Common myeloid progenitor, CD34-positive (primary cell): ENCODE results near the gene BHLHE40.

ENCODE experiments used
- CTCF ChIA-PET: fragments of 350-600 bp; sonication (Branson Sonifier 250); formaldehyde crosslinking; loops from one replicate; lab custom pipeline; 2021; ENCODE audit warnings: antibody characterized with exemption; lab: Charles Lee
- POLR2A ChIA-PET: fragments of 350-600 bp; sonication (Branson Sonifier 250); formaldehyde crosslinking; loops from one replicate; lab custom pipeline; 2021; ENCODE audit warnings: antibody characterized with exemption; lab: Charles Lee
- DNase-seq, 3 donors: peaks; one replicate each; pipeline versions ENCODE4 v3.0.0 to v3.0.0-alpha.2; 2013
- H3K27ac ChIP-seq, 2 experiments: 1 replicate in 1 of 2; 2 replicates in 1 of 2; pipeline ENCODE4 v1.7.0; 2013; ENCODE audit warnings: inconsistent platforms in 2 of 2, low read length in 2 of 2, mild to moderate bottlenecking in 2 of 2, low read depth in 1 of 2, moderate library complexity in 1 of 2; ENCODE audit not compliant: severe bottlenecking in 2 of 2, insufficient read depth in 1 of 2, poor library complexity in 1 of 2
- H3K27me3 ChIP-seq, 5 experiments: replicated peaks in 2 of 5; 1 replicate in 3 of 5; 2 replicates in 2 of 5; pipeline versions ENCODE4 v1.6.1 to v1.7.0; 2013; ENCODE audit warnings: low read length in 4 of 5, mild to moderate bottlenecking in 2 of 5, moderate library complexity in 2 of 5, inconsistent platforms in 1 of 5; ENCODE audit not compliant: insufficient read depth in 5 of 5, control insufficient read depth in 4 of 5
- H3K36me3 ChIP-seq, 4 experiments: 1 replicate in 2 of 4; 2 replicates in 2 of 4; pipeline versions ENCODE4 v1.6.1 to v1.7.0; 2013; ENCODE audit warnings: low read length in 3 of 4, control low read depth in 1 of 4, mild to moderate bottlenecking in 1 of 4; ENCODE audit not compliant: control insufficient read depth in 4 of 4, insufficient read depth in 4 of 4
- H3K4me1 ChIP-seq, 4 experiments: 1 replicate in 3 of 4; 2 replicates in 1 of 4; pipeline versions ENCODE4 v1.6.1 to v1.7.1; 2013; ENCODE audit warnings: low read length in 3 of 4, mild to moderate bottlenecking in 3 of 4, control low read depth in 1 of 4, inconsistent platforms in 1 of 4, moderate library complexity in 1 of 4; ENCODE audit not compliant: control insufficient read depth in 4 of 4, insufficient read depth in 4 of 4; ENCODE audit errors: control extremely low read depth in 1 of 4
- H3K4me3 ChIP-seq, 7 experiments: 1 replicate in 4 of 7; 2 replicates in 3 of 7; pipeline versions ENCODE4 v1.5.1 to v1.7.0; 2013; ENCODE audit warnings: mild to moderate bottlenecking in 7 of 7, low read length in 6 of 7, moderate library complexity in 6 of 7, inconsistent platforms in 2 of 7, low read depth in 2 of 7, control low read depth in 1 of 7; ENCODE audit not compliant: insufficient read depth in 4 of 7, control insufficient read depth in 1 of 7; ENCODE audit errors: extremely low read depth in 1 of 7
- H3K9me3 ChIP-seq, 5 experiments: 1 replicate in 4 of 5; 2 replicates in 1 of 5; pipeline versions ENCODE4 v1.6.1 to v1.7.1; 2013; ENCODE audit warnings: low read length in 4 of 5, mild to moderate bottlenecking in 2 of 5, inconsistent platforms in 1 of 5, low read depth in 1 of 5, moderate library complexity in 1 of 5; ENCODE audit not compliant: control insufficient read depth in 4 of 5, insufficient read depth in 2 of 5; ENCODE audit errors: control extremely low read depth in 1 of 5
- WGBS: methylation state at CpG from one replicate; pipeline ENCODE4 v1.1.5; 2013; ENCODE audit not compliant: insufficient coverage; 5-methylcytosine and 5-hydroxymethylcytosine counted together

BHLHE40 gene

GRCh38 chr3:4997946-4998345, 18.7 kb downstream of the BHLHE40 start:
- DNase-seq: no peak
- H3K36me3 ChIP-seq: no peaks in the 10 kb centered on the region
- POLR2A ChIA-PET: no interaction called here
- no peak overlapping the region for H3K4me3 ChIP-seq
- H3K27ac ChIP-seq: no peak overlapping the region
- H3K4me1 ChIP-seq: peaks cover 8 to 50% (median 24%) of the 10 kb centered on the region in 4 experiments
- WGBS: 100% methylated on average over 1 of the region's 7 CpGs
- CTCF ChIA-PET: interaction anchor here (0.6 to 13.3 kb wide), 4 partner anchors 14 to 28 kb away, joined by 3 to 135 read pairs (median 8); partner anchors contain the start of gene BHLHE40
- H3K9me3 ChIP-seq: no peaks in the 10 kb centered on the region
- H3K27me3 ChIP-seq: no peaks in the 10 kb centered on the region

- Histone ChIP-seq H3K27ac (no peak overlapping the region), H3K4me1 (peaks cover 12 to 59% (median 32%) of the 10 kb centered on the region in 4 experiments), H3K27me3 (no peaks in the 10 kb centered on the region), H3K36me3 (no peaks in the 10 kb centered on the region), H3K4me3 (no peak overlapping the region), H3K9me3 (no peaks in the 10 kb centered on the region)
- CTCF ChIA-PET: interaction anchor here (0.5 to 13.3 kb wide), 10 partner anchors 12 to 279 kb away, joined by 3 to 135 read pairs (median 5); partner anchors contain the start of gene BHLHE40
- POLR2A ChIA-PET: interaction anchor here (1.3 to 1.4 kb wide), 2 partner anchors 15 to 20 kb away, joined by 3 to 9 read pairs; no protein-coding TSS in a partner anchor
- WGBS: 73% methylated on average over 5 of the region's 6 CpGs
- no peak for DNase-seq
Measured at GRCh38 chr3:4999531-5000184, 20.4 kb downstream of the BHLHE40 start.

- H3K4me1 ChIP-seq: peaks cover 12 to 62% (median 39%) of the 10 kb centered on the region in 4 experiments
- H3K27me3 ChIP-seq: no peaks in the 10 kb centered on the region
- WGBS: 98% methylated on average over 4 of the region's 4 CpGs
- no peaks in the 10 kb centered on the region for H3K36me3 ChIP-seq
- ChIA-PET CTCF (interaction anchor here (1.3 to 13.3 kb wide), 7 partner anchors 11 to 281 kb away, joined by 3 to 135 read pairs (median 13); partner anchors contain the start of gene BHLHE40), POLR2A (interaction anchor here (2.6 to 2.8 kb wide), 2 partner anchors 14 to 18 kb away, joined by 13 to 16 read pairs; no protein-coding TSS in a partner anchor)
- no peaks in the 10 kb centered on the region for H3K9me3 ChIP-seq
- DNase-seq: no peak
- H3K4me3 ChIP-seq: no peak overlapping the region
- H3K27ac ChIP-seq: no peak overlapping the region
Measured at GRCh38 chr3:5001135-5001534, 21.9 kb downstream of the BHLHE40 start.

- ChIA-PET POLR2A (interaction anchor here (0.9 to 2.8 kb wide), 6 partner anchors 10 to 25 kb away, joined by 4 to 18 read pairs (median 12); no protein-coding TSS in a partner anchor), CTCF (interaction anchor here (1.0 to 13.3 kb wide), 5 partner anchors 8 to 25 kb away, joined by 3 to 135 read pairs (median 27); partner anchors contain the start of gene BHLHE40)
Measured at GRCh38 chr3:5001805-5002173, 22.6 kb downstream of the BHLHE40 start.

GRCh38 chr3:5002174-5002870, 23.1 kb downstream of the BHLHE40 start:
- WGBS: 49% methylated on average over 9 of the region's 16 CpGs
- Histone ChIP-seq H3K27me3 (no peaks in the 10 kb centered on the region), H3K36me3 (no peaks in the 10 kb centered on the region), H3K9me3 (no peaks in the 10 kb centered on the region), H3K27ac (peak overlapping the region; percentile 48 to 62), H3K4me1 (peaks cover 13 to 61% (median 48%) of the 10 kb centered on the region in 4 experiments), H3K4me3 (peak overlapping the region in 1 of 7 experiments; percentile 10)
- ChIA-PET POLR2A (interaction anchor here (0.8 to 2.8 kb wide), 9 partner anchors 10 to 24 kb away, joined by 3 to 18 read pairs (median 5); partner anchors contain the start of gene BHLHE40), CTCF (interaction anchor here (0.7 to 13.3 kb wide), 6 partner anchors 9 to 27 kb away, joined by 3 to 135 read pairs (median 16); partner anchors contain the start of gene BHLHE40)
- peak; percentile 85 to 98 (median 97) for DNase-seq

More at GRCh38 chr3:5001805-5002173, 22.6 kb downstream of the BHLHE40 start:
- no CpG with 5 or more reads among the region's 1 CpG for WGBS
- H3K9me3 ChIP-seq: no peaks in the 10 kb centered on the region
- no peaks in the 10 kb centered on the region for H3K27me3 ChIP-seq
- H3K4me3 ChIP-seq: no peak overlapping the region
- DNase-seq: peak in 1 of 3 donors; percentile 32
- H3K4me1 ChIP-seq: peaks cover 12 to 60% (median 44%) of the 10 kb centered on the region in 4 experiments
- peak overlapping the region; percentile 46 to 62 for H3K27ac ChIP-seq
- H3K36me3 ChIP-seq: no peaks in the 10 kb centered on the region

- no peaks in the 10 kb centered on the region for H3K36me3 ChIP-seq
- peaks cover 13 to 67% (median 53%) of the 10 kb centered on the region in 4 experiments for H3K4me1 ChIP-seq
- no peaks in the 10 kb centered on the region for H3K27me3 ChIP-seq
- 79% methylated on average over 4 of the region's 6 CpGs for WGBS
- ChIA-PET CTCF (interaction anchor here (0.7 to 13.3 kb wide), 5 partner anchors 9 to 27 kb away, joined by 3 to 135 read pairs (median 27); partner anchors contain the start of gene BHLHE40), POLR2A (interaction anchor here (0.8 to 2.8 kb wide), 8 partner anchors 9 to 24 kb away, joined by 3 to 18 read pairs (median 8); partner anchors contain the start of gene BHLHE40)
- no peaks in the 10 kb centered on the region for H3K9me3 ChIP-seq
- no peak for DNase-seq
- H3K27ac ChIP-seq: peak overlapping the region; percentile 48 to 62
- H3K4me3 ChIP-seq: peak overlapping the region in 2 of 7 experiments; percentile 10 to 48
Measured at GRCh38 chr3:5002871-5003247, 23.6 kb downstream of the BHLHE40 start.
